ENCODE data around the gene MICAL2.

MICAL2 gene

GRCh38 chr11:12163181-12163941, 53.0 kb downstream of the MICAL2 start:
- no peak for TF ChIP-seq CTCF (IDR thresholded peaks at IDR 0.05; ENCODE audit: low read depth, low read length)
- DNase-seq (ENCODE audit: low read depth, low spot score), result peak; percentile 95
- no peak overlapping the region for H3K4me3 ChIP-seq (ENCODE audit: low read depth, low read length)
- in situ Hi-C loops (cut with HindIII; ENCODE audit: low sequenced_read_pairs), result no loop called here

GRCh38 chr11:12164061-12165014, 53.9 kb downstream of the MICAL2 start:
- H3K4me3 ChIP-seq (ENCODE audit: low read depth, low read length), result no peak overlapping the region
- in situ Hi-C loops (cut with HindIII; ENCODE audit: low sequenced_read_pairs), result no loop called here
- no peak for TF ChIP-seq CTCF (IDR thresholded peaks at IDR 0.05; ENCODE audit: low read depth, low read length)
- DNase-seq (ENCODE audit: low read depth, low spot score), result peak; percentile 97

DNA sequence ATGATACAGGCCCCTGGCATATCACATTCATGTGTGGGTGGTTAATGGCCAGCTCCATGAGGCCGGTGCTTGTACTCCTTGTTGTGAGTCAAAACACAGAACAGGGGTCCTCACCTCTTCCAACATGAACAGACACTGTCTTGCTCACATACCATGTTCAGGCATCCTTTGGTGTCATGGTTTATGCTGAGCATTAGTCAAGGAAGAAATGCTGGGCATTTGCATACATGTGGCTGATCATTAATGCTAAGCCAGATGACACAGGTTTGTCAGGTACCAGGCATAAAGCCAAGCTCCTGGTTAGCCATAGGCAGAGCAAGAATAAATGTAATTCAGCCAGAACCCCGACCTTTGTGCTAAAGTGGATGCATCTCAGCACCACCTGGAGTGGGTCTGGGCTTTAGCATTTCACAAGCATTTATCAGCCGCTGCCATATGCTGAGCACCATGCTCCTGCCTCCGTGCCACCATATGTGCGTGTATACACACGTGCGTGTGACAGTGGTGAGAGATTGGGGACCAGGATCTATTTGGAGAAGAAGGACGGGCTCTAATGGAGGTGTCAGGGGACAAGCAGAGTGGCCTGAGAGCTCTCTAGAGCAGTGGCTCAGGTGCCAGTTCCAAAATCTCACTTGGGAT, 55.0 kb downstream of the MICAL2 start:
- no peak for TF ChIP-seq CTCF (IDR thresholded peaks at IDR 0.05; ENCODE audit: low read depth, low read length)
- H3K4me3 ChIP-seq (ENCODE audit: low read depth, low read length), result no peak overlapping the region
- in situ Hi-C loops (cut with HindIII; ENCODE audit: low sequenced_read_pairs), result no loop called here
- DNase-seq (ENCODE audit: low read depth, low spot score), result no peak

DNA sequence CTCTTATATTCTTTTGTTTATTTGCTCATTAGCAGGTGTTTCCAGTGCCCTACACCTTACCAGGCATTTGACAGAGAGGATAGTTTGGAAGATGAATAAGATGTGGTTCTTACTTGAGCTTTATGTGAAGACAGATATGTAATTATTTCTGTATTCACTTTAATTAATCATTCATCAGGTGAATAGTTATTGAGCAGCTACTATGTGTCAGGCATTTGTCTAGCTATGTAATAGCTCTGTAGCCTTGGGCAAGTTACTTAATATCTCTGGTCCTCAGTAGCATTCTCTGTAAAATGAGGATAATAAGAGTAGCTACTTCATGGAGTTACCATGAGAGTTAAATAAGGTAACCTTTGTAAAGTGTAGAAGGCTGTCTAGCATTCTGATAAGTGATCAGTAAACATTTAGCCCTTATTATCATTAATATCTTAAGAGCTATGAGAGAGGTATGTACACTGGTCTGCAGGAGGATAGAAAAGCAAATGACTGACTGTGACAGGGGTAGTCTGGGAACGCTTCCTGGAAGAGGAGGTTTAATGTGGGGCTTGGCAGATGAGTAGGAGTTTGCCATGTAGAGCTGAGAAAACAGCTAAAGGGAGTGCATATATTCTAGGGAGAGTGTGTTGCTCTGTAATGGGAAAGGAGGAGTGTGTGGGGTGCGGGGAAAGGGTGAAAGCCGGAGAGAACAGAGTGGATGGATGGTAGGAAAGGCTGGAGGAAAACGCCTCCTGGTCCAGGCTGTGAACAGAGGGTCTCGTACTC, 56.1 kb downstream of the MICAL2 start:
- in situ Hi-C loops (cut with HindIII; ENCODE audit: low sequenced_read_pairs), result no loop called here
- DNase-seq (ENCODE audit: low read depth, low spot score), result no peak
- TF ChIP-seq CTCF (IDR thresholded peaks at IDR 0.05; ENCODE audit: low read depth, low read length), result no peak
- no peak overlapping the region for H3K4me3 ChIP-seq (ENCODE audit: low read depth, low read length)

DNA sequence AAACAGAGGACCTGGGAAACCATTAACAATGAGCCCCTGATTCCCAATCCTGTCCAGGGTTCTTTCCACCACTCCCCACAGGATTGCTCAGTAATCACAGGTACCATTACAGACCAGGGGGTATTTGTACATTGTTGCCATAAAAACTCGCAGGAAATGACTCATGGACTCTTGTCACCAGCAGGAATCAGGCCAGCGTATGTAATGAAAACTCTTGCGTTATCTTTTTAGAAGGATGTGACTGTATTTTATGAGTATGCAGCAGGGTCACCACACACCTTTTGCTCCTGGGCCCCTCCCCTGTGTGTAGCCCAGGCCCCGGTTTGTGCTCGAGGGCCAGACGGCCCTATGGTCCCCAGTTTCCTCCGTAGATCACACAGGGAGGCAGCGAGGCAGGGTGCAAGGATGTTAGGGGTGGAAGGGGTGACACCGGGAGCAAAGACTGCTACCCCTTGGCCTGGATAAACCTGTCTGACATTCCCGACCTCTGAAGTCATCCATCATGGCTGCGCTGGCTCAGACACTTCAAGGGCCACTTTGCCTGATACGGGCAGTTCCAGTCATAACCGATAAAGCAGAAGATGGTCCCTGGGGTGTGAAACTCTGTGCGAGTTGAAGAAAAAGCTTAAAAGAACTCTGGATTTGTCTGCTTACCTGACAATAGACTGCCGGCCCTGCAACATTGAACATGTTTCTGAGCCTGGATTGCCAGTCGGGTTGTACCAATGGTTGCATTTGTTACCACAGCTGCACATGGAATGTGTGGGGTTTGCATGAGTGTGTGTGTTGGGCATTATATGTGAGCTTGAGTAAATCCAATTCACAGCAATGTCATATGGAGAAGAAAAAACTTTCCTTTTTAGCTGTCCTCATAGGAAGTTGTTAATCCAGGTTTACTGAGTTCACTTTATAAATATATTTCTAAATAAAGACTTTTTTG, 56.9 kb downstream of the MICAL2 start:
- H3K4me3 ChIP-seq (ENCODE audit: low read depth, low read length), result no peak overlapping the region
- DNase-seq (ENCODE audit: low read depth, low spot score), result peak; percentile 92
- no peak for TF ChIP-seq CTCF (IDR thresholded peaks at IDR 0.05; ENCODE audit: low read depth, low read length)
- in situ Hi-C loops (cut with HindIII; ENCODE audit: low sequenced_read_pairs), result no loop called here
